AG10803 (cell line): ENCODE results near the gene OPN5.
"Not testable (repeated sequence)": the region's sequence is repeated elsewhere in the genome, so short reads cannot be mapped to it uniquely, and the experiment has no call there.

Experiments
- DNase-seq: peaks from one replicate; pipeline ENCODE4 v3.0.0; 2010; ENCODE audit warnings: low read depth
- H3K4me3 ChIP-seq: 2 replicates; pipeline ENCODE4 v1.5.1; 2011; ENCODE audit warnings: mild to moderate bottlenecking, low read length, control low read depth
- CTCF ChIP-seq: conservative IDR thresholded peaks from 2 replicates; pipeline ENCODE4 v1.5.1; 2011; ENCODE audit warnings: mild to moderate bottlenecking, low read length, control low read depth, inconsistent platforms

OPN5 gene

GRCh38 chr6:47741807-47742206 is 40.0 kb upstream of the OPN5 start:
- no peak for TF ChIP-seq CTCF
- H3K4me3 ChIP-seq = no peak overlapping the region
- DNase-seq = no peak

- peak; percentile 13 for DNase-seq
- TF ChIP-seq CTCF = no peak
- no peak overlapping the region for H3K4me3 ChIP-seq
Observed at GRCh38 chr6:47743744-47744143, 38.1 kb upstream of the OPN5 start.

- H3K4me3 ChIP-seq, DNase-seq: not testable (repeated sequence)
Observed at GRCh38 chr6:47745269-47745668, 36.6 kb upstream of the OPN5 start.

GRCh38 chr6:47749757-47750156 is 32.1 kb upstream of the OPN5 start:
- H3K4me3 ChIP-seq = no peak overlapping the region
- DNase-seq = no peak
- TF ChIP-seq CTCF = no peak

- DNase-seq = no peak
Observed at GRCh38 chr6:47752801-47753200, 29.0 kb upstream of the OPN5 start.

GRCh38 chr6:47759364-47759763 is 22.5 kb upstream of the OPN5 start:
- no peak for TF ChIP-seq CTCF
- no peak overlapping the region for H3K4me3 ChIP-seq
- no peak for DNase-seq

More at GRCh38 chr6:47752801-47753200, 29.0 kb upstream of the OPN5 start:
- no peak overlapping the region for H3K4me3 ChIP-seq
- no peak for TF ChIP-seq CTCF

- DNase-seq = no peak
- H3K4me3 ChIP-seq = no peak overlapping the region
- TF ChIP-seq CTCF = no peak
Observed at GRCh38 chr6:47762502-47762901, 19.3 kb upstream of the OPN5 start.

GRCh38 chr6:47766445-47766844 is 15.4 kb upstream of the OPN5 start:
- H3K4me3 ChIP-seq = no peak overlapping the region
- no peak for TF ChIP-seq CTCF
- no peak for DNase-seq
